ENCODE data around the gene GDNF.

DNA sequence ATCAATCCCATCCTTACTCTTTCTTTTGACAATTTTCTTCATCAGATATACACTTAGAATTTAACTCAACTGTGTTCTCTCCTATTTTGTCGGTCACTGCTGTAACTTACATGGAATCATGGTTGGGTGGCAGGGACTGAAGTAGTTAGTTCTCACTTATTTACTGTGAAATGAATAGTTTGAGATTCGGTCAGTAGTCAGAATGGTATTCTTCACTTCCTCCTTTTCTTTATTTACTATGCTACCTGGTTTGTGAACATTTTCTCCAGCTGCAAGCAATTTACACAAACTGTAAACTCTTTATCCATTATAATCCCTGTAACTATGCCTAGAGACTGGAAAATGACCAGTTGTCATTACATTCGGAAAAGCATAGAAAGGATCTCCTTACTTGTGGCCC, 41.5 kb upstream of the GDNF start:
- TF ChIP-seq, protein P1, sequence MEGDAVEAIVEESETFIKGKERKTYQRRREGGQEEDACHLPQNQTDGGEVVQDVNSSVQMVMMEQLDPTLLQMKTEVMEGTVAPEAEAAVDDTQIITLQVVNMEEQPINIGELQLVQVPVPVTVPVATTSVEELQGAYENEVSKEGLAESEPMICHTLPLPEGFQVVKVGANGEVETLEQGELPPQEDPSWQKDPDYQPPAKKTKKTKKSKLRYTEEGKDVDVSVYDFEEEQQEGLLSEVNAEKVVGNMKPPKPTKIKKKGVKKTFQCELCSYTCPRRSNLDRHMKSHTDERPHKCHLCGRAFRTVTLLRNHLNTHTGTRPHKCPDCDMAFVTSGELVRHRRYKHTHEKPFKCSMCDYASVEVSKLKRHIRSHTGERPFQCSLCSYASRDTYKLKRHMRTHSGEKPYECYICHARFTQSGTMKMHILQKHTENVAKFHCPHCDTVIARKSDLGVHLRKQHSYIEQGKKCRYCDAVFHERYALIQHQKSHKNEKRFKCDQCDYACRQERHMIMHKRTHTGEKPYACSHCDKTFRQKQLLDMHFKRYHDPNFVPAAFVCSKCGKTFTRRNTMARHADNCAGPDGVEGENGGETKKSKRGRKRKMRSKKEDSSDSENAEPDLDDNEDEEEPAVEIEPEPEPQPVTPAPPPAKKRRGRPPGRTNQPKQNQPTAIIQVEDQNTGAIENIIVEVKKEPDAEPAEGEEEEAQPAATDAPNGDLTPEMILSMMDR (IDR thresholded peaks at IDR 0.05) = no peak
- TF ChIP-seq POLR2A (IDR thresholded peaks at IDR 0.05) = no peak

All from body of pancreas (tissue), 4 donors.